ENCODE data around the gene NDUFB1.

Gene NDUFB1

DNA sequence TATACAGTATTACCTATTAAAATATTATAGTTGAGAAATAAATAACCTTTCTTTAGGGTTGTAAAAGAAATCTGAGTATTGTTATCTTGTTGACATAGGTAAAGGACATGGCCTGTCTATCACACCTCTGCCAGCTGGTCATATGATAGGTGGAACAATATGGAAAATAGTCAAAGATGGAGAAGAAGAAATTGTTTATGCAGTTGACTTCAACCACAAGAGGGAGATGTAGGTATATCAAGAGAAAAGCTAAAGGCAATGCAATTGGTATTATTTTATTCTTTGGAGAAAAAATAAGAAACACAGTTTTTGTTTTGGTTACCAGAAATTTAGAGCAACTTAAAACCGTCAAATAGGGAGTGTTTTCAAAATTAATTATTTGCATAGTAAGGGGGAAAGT, 13.8 kb upstream of the NDUFB1 start:
- Histone ChIP-seq H3K4me3 (replicated peaks; ENCODE audit: insufficient read depth, low read length) (no peak overlapping the region), H3K27ac (replicated peaks) (no peak overlapping the region), H3K27me3 (ENCODE audit: insufficient read depth, poor library complexity, severe bottlenecking) (no peaks in the 10 kb centered on the region)
- DNase-seq (ENCODE audit: low read depth in 1 of 2, low spot score in 1 of 2) = no peak
- TF ChIP-seq, protein P1, sequence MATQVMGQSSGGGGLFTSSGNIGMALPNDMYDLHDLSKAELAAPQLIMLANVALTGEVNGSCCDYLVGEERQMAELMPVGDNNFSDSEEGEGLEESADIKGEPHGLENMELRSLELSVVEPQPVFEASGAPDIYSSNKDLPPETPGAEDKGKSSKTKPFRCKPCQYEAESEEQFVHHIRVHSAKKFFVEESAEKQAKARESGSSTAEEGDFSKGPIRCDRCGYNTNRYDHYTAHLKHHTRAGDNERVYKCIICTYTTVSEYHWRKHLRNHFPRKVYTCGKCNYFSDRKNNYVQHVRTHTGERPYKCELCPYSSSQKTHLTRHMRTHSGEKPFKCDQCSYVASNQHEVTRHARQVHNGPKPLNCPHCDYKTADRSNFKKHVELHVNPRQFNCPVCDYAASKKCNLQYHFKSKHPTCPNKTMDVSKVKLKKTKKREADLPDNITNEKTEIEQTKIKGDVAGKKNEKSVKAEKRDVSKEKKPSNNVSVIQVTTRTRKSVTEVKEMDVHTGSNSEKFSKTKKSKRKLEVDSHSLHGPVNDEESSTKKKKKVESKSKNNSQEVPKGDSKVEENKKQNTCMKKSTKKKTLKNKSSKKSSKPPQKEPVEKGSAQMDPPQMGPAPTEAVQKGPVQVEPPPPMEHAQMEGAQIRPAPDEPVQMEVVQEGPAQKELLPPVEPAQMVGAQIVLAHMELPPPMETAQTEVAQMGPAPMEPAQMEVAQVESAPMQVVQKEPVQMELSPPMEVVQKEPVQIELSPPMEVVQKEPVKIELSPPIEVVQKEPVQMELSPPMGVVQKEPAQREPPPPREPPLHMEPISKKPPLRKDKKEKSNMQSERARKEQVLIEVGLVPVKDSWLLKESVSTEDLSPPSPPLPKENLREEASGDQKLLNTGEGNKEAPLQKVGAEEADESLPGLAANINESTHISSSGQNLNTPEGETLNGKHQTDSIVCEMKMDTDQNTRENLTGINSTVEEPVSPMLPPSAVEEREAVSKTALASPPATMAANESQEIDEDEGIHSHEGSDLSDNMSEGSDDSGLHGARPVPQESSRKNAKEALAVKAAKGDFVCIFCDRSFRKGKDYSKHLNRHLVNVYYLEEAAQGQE (IDR thresholded peaks at IDR 0.05; ENCODE audit: insufficient replicate concordance, low read depth) = no peak
- TF ChIP-seq, protein P2, sequence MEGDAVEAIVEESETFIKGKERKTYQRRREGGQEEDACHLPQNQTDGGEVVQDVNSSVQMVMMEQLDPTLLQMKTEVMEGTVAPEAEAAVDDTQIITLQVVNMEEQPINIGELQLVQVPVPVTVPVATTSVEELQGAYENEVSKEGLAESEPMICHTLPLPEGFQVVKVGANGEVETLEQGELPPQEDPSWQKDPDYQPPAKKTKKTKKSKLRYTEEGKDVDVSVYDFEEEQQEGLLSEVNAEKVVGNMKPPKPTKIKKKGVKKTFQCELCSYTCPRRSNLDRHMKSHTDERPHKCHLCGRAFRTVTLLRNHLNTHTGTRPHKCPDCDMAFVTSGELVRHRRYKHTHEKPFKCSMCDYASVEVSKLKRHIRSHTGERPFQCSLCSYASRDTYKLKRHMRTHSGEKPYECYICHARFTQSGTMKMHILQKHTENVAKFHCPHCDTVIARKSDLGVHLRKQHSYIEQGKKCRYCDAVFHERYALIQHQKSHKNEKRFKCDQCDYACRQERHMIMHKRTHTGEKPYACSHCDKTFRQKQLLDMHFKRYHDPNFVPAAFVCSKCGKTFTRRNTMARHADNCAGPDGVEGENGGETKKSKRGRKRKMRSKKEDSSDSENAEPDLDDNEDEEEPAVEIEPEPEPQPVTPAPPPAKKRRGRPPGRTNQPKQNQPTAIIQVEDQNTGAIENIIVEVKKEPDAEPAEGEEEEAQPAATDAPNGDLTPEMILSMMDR (IDR thresholded peaks at IDR 0.05; ENCODE audit: insufficient read depth, low read length) = peak; percentile 21

DNA sequence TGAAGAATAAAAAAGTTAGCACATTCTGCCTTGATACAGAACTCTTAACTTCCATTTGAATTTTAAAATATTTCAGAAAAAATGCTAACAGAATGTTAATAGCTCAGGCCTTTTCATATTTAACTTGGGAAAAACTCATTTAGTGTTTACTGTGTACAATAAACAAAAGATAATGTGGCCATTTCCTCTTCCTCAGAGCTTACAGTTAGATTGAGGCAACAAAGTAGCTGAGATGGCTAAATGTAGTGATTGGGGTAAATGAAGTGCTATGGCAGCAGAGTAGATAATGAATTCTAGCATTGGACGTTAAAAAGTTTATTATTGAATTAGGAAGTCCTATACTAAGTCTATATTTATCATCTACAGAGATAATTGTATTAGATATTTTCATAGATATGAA, 12.9 kb upstream of the NDUFB1 start:
- TF ChIP-seq POLR2AphosphoS5 (IDR thresholded peaks at IDR 0.05; ENCODE audit: low read depth) (no peak), SPI1 (IDR thresholded peaks at IDR 0.05; ENCODE audit: borderline replicate concordance, low read depth) (no peak), GABPA (IDR thresholded peaks at IDR 0.05; ENCODE audit: low read depth) (no peak)
- TF ChIP-seq, protein P1 (IDR thresholded peaks at IDR 0.05; ENCODE audit: insufficient replicate concordance, low read depth) = no peak
- TF ChIP-seq, protein P2 (IDR thresholded peaks at IDR 0.05; ENCODE audit: insufficient read depth, low read length) = no peak
- DNase-seq (ENCODE audit: low read depth in 1 of 2, low spot score in 1 of 2) = no peak
- no peak overlapping the region for H3K4me3 ChIP-seq (replicated peaks; ENCODE audit: insufficient read depth, low read length)
- no peak overlapping the region for H3K27ac ChIP-seq (replicated peaks)
- no peaks in the 10 kb centered on the region for H3K27me3 ChIP-seq (ENCODE audit: insufficient read depth, poor library complexity, severe bottlenecking)

DNA sequence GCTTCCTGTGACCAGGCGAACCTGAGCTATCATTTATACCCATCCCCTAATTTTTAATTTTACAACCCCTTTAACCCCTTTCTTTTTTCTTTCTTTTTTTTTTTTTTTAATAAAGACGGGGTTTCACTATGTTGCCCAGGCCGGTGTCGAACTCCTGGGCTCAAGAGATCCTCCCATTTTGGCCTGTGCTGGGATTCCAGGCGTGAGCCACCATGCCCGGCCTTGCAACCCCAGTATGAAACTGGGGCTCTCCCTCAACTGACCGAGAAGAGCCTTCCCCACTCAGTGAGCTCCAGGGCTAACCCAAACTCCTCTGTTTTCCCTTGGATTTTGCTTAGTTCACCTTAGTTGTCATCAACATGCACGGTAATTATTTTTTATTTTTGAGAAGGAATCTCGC, 1.3 kb upstream of the NDUFB1 start:
- DNase-seq (ENCODE audit: low read depth in 1 of 2, low spot score in 1 of 2) = no peak
- TF ChIP-seq SPI1 (IDR thresholded peaks at IDR 0.05; ENCODE audit: borderline replicate concordance, low read depth) (no peak), GABPA (IDR thresholded peaks at IDR 0.05; ENCODE audit: low read depth) (no peak), POLR2AphosphoS5 (IDR thresholded peaks at IDR 0.05; ENCODE audit: low read depth) (no peak)
- TF ChIP-seq, protein P1 (IDR thresholded peaks at IDR 0.05; ENCODE audit: insufficient replicate concordance, low read depth) = no peak
- TF ChIP-seq, protein P2 (IDR thresholded peaks at IDR 0.05; ENCODE audit: insufficient read depth, low read length) = no peak
- no peaks in the 10 kb centered on the region for H3K27me3 ChIP-seq (ENCODE audit: insufficient read depth, poor library complexity, severe bottlenecking)
- H3K4me3 ChIP-seq (replicated peaks; ENCODE audit: insufficient read depth, low read length) = peak overlapping the region; percentile 81
- H3K27ac ChIP-seq (replicated peaks) = peak overlapping the region; percentile 99

Data from HL-60 (cell line).